ENCODE data around the gene NTSR2.

Gene NTSR2

DNA sequence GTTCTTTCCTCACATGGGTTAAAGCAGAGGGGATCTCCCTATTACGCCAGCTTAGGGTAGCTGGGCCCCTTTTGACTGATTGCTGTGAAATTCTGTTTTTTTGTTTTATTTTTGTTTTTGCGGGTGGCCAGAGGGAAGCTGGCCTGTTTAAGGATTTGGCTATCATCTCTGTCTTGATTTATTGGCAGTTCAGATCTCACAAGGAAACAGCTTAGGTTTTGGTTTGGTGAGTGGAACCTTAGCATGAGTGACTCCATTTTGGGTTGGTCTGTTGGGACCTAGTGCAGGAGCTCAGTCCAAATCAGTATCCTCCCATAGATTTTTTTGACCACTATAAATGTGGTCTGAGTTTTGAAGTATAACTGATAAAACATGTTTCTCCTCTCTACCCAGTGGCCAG lies 25.6 kb upstream of the NTSR2 start:
- Histone ChIP-seq H4K20me1 (no peaks in the 10 kb centered on the region), H3K4me1 (peaks cover 41 to 51% (median 48%) of the 10 kb centered on the region in 10 experiments), H3K9me3 (replicated peaks in 1 of 11) (no peaks in the 10 kb centered on the region), H3K4me2 (no peak overlapping the region), H3K4me3 (no peak overlapping the region), H3K36me3 (no peaks in the 10 kb centered on the region), H3K27ac (no peak overlapping the region), H3K27me3 (no peaks in the 10 kb centered on the region), H3K9ac (no peak overlapping the region)
- TF ChIP-seq Cebpa-rat (IDR thresholded peaks at IDR 0.05): no peak

DNA sequence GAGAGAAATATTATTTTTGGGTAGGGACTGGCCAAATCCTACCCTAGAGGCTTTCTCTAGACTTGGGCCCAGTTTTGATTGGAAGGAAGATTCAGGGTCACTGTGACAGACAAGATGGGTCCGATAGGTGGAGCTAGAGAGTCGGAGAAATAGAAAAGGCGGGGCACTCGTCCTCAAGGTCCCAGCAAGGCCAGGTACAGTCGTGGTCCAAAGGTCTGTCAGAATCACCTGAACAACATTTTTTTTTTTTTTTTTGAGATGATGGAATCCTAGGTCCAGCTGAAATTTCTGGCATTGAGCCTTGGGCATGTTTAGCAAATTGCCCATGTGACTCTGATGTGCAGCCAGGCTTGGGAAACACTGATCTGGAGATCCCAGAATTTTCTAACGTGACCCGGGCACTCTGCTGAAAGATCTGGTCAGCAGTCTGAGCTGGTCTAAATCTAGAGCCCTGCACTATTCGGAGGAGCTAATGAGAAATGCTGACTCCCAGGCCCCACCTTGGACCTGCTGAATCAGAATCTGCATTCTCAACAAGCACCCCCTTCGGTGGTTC lies 23.0 kb upstream of the NTSR2 start:
- Histone ChIP-seq H3K4me2 (peak overlapping the region in 1 of 11 experiments; percentile 39; a peak in 1 of 22 replicates), H4K20me1 (no peaks in the 10 kb centered on the region), H3K27ac (no peak overlapping the region), H3K4me3 (no peak overlapping the region), H3K4me1 (peaks cover 29 to 55% (median 37%) of the 10 kb centered on the region in 10 experiments), H3K27me3 (no peaks in the 10 kb centered on the region), H3K9ac (no peak overlapping the region), H3K9me3 (replicated peaks in 1 of 11) (no peaks in the 10 kb centered on the region), H3K36me3 (no peaks in the 10 kb centered on the region)
- no peak for TF ChIP-seq Cebpa-rat (IDR thresholded peaks at IDR 0.05)

DNA sequence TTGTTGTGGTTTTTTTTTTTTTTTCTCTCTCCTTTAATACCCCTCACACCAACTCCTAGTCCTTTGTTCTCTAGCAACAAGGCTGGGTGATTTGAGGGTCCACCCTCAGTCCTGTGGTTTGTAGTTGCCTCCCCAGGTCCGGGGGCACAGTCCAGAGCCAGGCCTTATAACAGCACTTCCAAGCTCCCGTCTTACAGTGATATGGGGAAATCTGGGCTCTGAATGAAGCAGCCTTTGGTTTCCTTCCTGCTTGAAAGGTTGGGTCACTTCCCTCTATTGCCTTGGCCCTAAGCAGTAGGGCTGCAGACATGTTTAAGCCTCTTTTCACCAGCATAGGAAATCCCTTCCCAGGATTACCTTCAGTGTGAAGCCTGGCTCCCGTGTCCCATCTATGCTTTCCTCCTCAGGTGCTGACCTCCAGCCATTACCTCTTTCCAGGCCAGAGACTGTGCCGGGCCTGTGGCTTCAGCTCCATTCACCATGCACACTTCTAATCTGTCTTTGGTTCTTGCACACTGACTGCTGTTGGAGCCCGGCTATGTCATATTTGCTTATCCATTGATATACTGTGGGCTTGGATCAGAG lies 21.2 kb upstream of the NTSR2 start:
- H3K36me3 ChIP-seq: no peaks in the 10 kb centered on the region
- H3K27me3 ChIP-seq: no peaks in the 10 kb centered on the region
- H3K4me3 ChIP-seq: no peak overlapping the region
- H3K4me2 ChIP-seq: peak overlapping the region in 7 of 11 experiments; percentile 17 to 58 (median 48); a peak in 11 of 22 replicates
- H3K9ac ChIP-seq: 0 out of 22 replicates have a peak overlapping the region, but pooled peaks of 1 of the 11 experiments have one; percentile 19
- H3K27ac ChIP-seq: peak overlapping the region in 3 of 11 experiments; percentile 13 to 36 (median 27); a peak in 3 of 22 replicates
- TF ChIP-seq Cebpa-rat (IDR thresholded peaks at IDR 0.05): no peak
- H4K20me1 ChIP-seq: no peaks in the 10 kb centered on the region
- H3K4me1 ChIP-seq: peaks cover 12 to 42% (median 23%) of the 10 kb centered on the region in 10 experiments
- no peaks in the 10 kb centered on the region for H3K9me3 ChIP-seq (replicated peaks in 1 of 11)

DNA sequence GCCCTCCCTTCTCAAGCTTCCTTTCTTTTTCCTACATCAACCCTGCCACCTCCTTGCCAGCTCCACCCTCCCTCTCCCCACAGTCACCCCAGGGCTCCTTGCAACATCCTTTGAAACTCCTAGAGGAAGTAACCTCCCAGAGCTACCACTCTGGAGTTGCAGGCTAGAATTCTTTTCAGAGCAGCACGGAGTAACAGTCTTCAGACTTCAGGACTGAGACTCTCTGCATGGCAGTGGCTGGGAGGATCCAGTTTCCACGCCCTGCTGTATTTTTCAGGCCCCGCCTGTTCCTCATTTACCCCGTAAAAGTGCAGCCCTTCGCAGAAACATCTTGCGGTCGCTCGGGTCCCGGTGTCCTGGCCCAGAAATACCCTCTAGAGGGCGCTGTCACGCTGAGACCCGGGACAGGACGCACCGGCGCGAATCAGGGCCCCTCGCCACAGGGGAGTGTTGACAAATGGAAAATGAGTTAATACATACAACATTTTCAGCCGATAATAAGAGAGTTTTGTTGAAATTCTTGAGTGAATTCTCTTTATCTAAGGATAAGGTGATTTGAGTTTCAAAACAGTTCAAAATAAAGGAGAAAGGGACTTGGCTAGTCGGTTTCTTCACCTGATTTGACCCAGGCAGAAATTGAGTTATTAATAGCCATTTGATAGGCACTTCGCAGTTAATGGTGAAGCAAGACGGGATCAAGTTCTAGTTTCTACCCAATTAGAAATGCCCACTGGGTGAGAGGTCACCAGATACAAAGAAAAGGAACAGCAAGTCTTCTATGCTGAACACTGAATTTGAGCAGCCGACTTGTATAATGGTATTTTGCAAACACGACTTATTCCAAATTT lies 18.5 kb upstream of the NTSR2 start:
- peak overlapping the region in 2 of 11 experiments; percentile 24 to 28; a peak in 2 of 22 replicates for H3K9ac ChIP-seq

DNA sequence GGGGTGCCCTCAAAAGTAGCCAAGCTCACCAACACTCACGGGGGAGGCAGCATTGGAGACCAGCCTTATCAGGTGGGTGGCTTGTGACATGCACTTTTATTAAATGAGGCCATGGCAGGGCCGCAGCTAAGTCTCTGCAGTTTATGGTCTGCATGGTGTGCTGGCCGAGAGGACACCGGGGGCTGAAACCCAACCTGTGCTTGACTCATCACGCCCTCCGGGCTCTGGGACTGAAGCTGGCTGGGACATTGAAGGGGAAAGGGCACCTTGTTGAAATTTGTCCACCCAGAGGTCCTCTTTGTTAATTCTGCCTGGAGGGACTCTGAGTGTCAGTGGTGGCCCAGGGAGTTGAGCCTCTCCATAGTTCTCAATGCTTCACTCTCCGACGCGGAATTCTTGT lies 17.7 kb upstream of the NTSR2 start:
- no peaks in the 10 kb centered on the region for H3K9me3 ChIP-seq (replicated peaks in 1 of 11)
- H3K36me3 ChIP-seq: no peaks in the 10 kb centered on the region
- H3K27me3 ChIP-seq: no peaks in the 10 kb centered on the region
- no peak for TF ChIP-seq Cebpa-rat (IDR thresholded peaks at IDR 0.05)
- 0 out of 22 replicates have a peak overlapping the region, but pooled peaks of 1 of the 11 experiments have one; percentile 1 for H3K9ac ChIP-seq
- peaks cover 11 to 33% (median 21%) of the 10 kb centered on the region in 10 experiments for H3K4me1 ChIP-seq
- H3K4me2 ChIP-seq: peak overlapping the region in 10 of 11 experiments; percentile 36 to 87 (median 64); a peak in 18 of 22 replicates
- 0 out of 20 replicates have a peak overlapping the region, but pooled peaks of 1 of the 10 experiments have one; percentile 15 for H3K4me3 ChIP-seq
- H4K20me1 ChIP-seq: no peaks in the 10 kb centered on the region
- no peak overlapping the region for H3K27ac ChIP-seq

More for the DNA sequence above, 18.5 kb upstream of the NTSR2 start:
- Histone ChIP-seq H3K9me3 (replicated peaks in 1 of 11) (no peaks in the 10 kb centered on the region), H3K4me1 (peaks cover 10 to 33% (median 21%) of the 10 kb centered on the region in 10 experiments), H3K4me3 (peak overlapping the region in 3 of 10 experiments; percentile 8 to 21 (median 15); a peak in 3 of 20 replicates), H4K20me1 (no peaks in the 10 kb centered on the region), H3K36me3 (no peaks in the 10 kb centered on the region), H3K4me2 (peak overlapping the region; percentile 36 to 87 (median 66)), H3K27ac (no peak overlapping the region; a peak in 1 of 22 replicates), H3K27me3 (no peaks in the 10 kb centered on the region)
- TF ChIP-seq Cebpa-rat (IDR thresholded peaks at IDR 0.05): no peak

DNA sequence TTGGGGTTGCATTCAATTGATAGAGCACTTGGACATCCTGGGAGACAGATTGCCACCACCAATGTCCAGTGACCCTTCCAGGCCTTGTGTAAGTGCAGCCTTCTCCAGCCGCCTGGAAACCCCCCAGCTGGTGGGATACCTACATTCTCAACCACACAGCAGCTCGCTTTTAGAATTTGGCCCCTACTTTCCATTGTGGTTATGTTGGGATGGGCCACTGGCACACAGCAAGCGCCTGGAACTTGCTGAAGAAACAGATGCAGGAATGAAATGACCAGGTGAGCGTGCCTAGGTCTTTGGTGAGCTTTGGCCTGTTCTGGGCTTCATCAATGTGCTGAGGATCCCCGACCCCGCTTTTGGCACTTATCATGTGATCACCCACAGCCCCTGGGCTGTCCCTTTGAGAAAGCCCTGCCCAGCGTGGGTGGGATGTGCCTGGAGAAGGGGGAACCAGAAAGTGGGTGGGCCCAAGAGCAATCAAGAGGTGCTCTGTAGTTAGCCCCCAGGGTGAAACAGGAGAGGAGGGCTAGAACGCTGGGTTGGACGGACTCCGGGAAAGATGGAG lies 16.0 kb upstream of the NTSR2 start:
- no peak overlapping the region for H3K4me2 ChIP-seq
- peaks cover 15 to 25% (median 22%) of the 10 kb centered on the region in 10 experiments for H3K4me1 ChIP-seq

DNA sequence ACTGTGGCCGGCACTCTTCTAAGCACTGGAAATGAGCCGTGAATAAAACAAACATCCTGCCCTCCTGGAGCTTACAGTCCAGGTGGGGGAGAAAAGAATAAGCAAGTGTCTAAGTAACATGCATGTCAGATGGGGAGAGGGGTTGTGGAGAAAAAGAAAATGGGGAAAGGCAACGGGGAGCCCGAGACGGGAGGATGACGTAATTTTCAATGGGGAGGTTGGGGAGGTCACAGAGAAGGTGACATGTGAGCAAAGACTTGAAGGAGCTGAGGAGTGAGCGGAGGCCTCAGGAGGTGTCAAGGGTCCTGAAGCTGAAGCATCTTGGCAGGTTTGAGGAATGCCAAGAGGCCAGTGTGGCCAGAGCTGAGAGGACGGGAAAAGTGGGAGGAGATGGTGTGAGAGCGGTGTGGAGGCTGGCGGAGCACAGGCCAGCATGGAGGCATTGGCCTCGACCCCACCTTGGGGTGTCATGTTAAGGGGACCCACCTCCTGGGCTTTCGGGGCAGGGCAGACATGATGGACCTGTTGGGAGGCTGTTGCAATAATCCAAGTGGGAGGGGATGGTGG lies 15.0 kb upstream of the NTSR2 start:
- Histone ChIP-seq H3K9ac (no peak overlapping the region), H4K20me1 (no peaks in the 10 kb centered on the region; a peak in 1 of 22 replicates), H3K4me1 (peaks cover 13 to 24% (median 21%) of the 10 kb centered on the region in 10 experiments), H3K4me3 (no peak overlapping the region), H3K27me3 (no peaks in the 10 kb centered on the region), H3K36me3 (no peaks in the 10 kb centered on the region), H3K4me2 (no peak overlapping the region), H3K9me3 (replicated peaks in 1 of 11) (no peaks in the 10 kb centered on the region), H3K27ac (no peak overlapping the region)
- TF ChIP-seq Cebpa-rat (IDR thresholded peaks at IDR 0.05): no peak

More for the DNA sequence above, 16.0 kb upstream of the NTSR2 start:
- Histone ChIP-seq H4K20me1 (no peaks in the 10 kb centered on the region; a peak in 1 of 22 replicates), H3K27me3 (no peaks in the 10 kb centered on the region), H3K9ac (no peak overlapping the region), H3K36me3 (no peaks in the 10 kb centered on the region), H3K4me3 (no peak overlapping the region), H3K9me3 (replicated peaks in 1 of 11) (no peaks in the 10 kb centered on the region), H3K27ac (no peak overlapping the region)
- TF ChIP-seq Cebpa-rat (IDR thresholded peaks at IDR 0.05): no peak

DNA sequence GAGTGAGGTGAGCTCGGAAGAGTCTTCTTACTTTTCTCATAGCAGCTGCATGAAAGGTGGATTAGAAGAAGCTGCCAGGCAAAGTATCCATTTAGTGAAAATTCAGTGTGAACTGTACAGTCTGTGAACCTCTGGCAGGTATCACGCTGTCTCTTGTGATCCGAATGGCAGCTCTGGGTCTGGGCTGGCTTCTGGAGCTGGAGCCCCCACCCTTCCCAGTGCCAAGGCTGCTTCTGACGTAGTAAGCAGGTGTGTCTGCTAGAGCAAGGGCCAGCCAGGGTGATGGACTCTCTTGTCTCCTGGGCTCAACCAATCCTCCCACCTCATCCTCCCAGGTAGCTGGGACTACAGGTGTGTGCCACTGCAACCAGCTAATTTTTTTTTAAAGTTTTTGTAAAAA lies 14.0 kb upstream of the NTSR2 start:
- H3K27ac ChIP-seq: no peak overlapping the region
- no peaks in the 10 kb centered on the region for H3K36me3 ChIP-seq
- H3K4me2 ChIP-seq: no peak overlapping the region
- no peaks in the 10 kb centered on the region for H3K27me3 ChIP-seq
- H3K9ac ChIP-seq: no peak overlapping the region
- TF ChIP-seq Cebpa-rat (IDR thresholded peaks at IDR 0.05): no peak
- H3K9me3 ChIP-seq (replicated peaks in 1 of 11): no peaks in the 10 kb centered on the region
- no peak overlapping the region for H3K4me3 ChIP-seq
- peaks cover 6 to 23% (median 19%) of the 10 kb centered on the region in 10 experiments for H3K4me1 ChIP-seq
- H4K20me1 ChIP-seq: no peaks in the 10 kb centered on the region; a peak in 1 of 22 replicates
